Heart left ventricle (tissue), 16 donors: ENCODE data around the gene PSMD7. TPM values are rescaled to one million over a fixed set of nuclear protein-coding genes. Genes with fewer than 3 reads are reported as not detected.

ENCODE experiments used
- ATAC-seq, 4 donors: fragments of 200-7000 bp; cut with Tn5 transposase; one replicate each; pipeline ENCODE4 v1.9.1; 2020 to 2022; ENCODE audit warnings: moderate library complexity in 4 of 4, mild to moderate bottlenecking in 3 of 4, moderate number of reproducible peaks in 1 of 4
- DNase-seq, 5 donors: peaks; one replicate each; pipeline ENCODE4 v3.0.0-alpha.2; 2020
- H3K27ac ChIP-seq, 12 donors: fragments of 200-600 bp; sonication (generic) in 4 of 12; one replicate each; pipeline versions ENCODE4 v1.5.0 to v1.8.0; 2016 to 2022; ENCODE audit warnings: mild to moderate bottlenecking in 2 of 12
- H3K27me3 ChIP-seq, 9 donors: fragments of 200-600 bp; sonication (generic) in 2 of 9; one replicate each; pipeline versions ENCODE4 v1.5.1 to v1.8.0; 2016 to 2022; ENCODE audit warnings: mild to moderate bottlenecking in 3 of 9
- H3K36me3 ChIP-seq, 9 donors: fragments of 200-600 bp; sonication (generic) in 2 of 9; one replicate each; pipeline versions ENCODE4 v1.5.0 to v1.8.0; 2018 to 2022; ENCODE audit warnings: mild to moderate bottlenecking in 2 of 9
- H3K4me1 ChIP-seq, 12 donors: fragments of 200-600 bp; sonication (generic) in 4 of 12; one replicate each; pipeline versions ENCODE4 v1.5.0 to v1.8.0; 2016 to 2022; ENCODE audit warnings: mild to moderate bottlenecking in 3 of 12
- H3K4me3 ChIP-seq, 12 donors: fragments of 200-600 bp; sonication (generic) in 4 of 12; one replicate each; pipeline versions ENCODE4 v1.5.0 to v1.8.0; 2017 to 2022; ENCODE audit warnings: mild to moderate bottlenecking in 9 of 12, moderate library complexity in 4 of 12
- H3K9me3 ChIP-seq, 12 donors: fragments of 200-600 bp; sonication (generic) in 4 of 12; one replicate each; pipeline versions ENCODE4 v1.5.0 to v1.8.0; 2016 to 2022; ENCODE audit warnings: mild to moderate bottlenecking in 1 of 12
- POLR2A ChIP-seq, 2 donors: fragments of 450-650 bp; IDR thresholded peaks; one replicate each; pipeline ENCODE4 v1.6.1; 2017; ENCODE audit warnings: antibody characterized with exemption in 2 of 2, mild to moderate bottlenecking in 2 of 2, moderate library complexity in 2 of 2
- WGBS, 4 donors: extraction: QIAGEN DNeasy Blood & Tissue Kit in 2 of 4; methylation state at CpG; one replicate each; pipeline versions ENCODE4 v1.1.5 to v1.1.7; 2013 to 2018; 5-methylcytosine and 5-hydroxymethylcytosine counted together
- intact Hi-C, 10 donors: fragments of 100-400 bp; cut with DNase I; formaldehyde crosslinking; loops; one replicate each; pipeline versions ENCODE4 v1.11.1 to v1.14.2; 2022
- polyA plus RNA-seq, 2 donors: library from polyadenylated mRNA; stranded (reverse); fragments of 200-250 nt; gene quantifications; one replicate each; pipeline ENCODE4 v1.2.3, GENCODE V29; 2013
- total RNA-seq, 9 donors: library from RNA; depleted of rRNA in 2 of 9; stranded (reverse); fragments of >200 nt in 2 of 9; fragmentation: NEBNext Ultra II Directional in 3 of 9; extraction: Animal tissue kit (Norgen Biotek cat#: 25700) in 3 of 9; gene quantifications; one replicate each; pipeline versions ENCODE4 v1.1.0 to v1.2.4, GENCODE V29; 2016 to 2023
- TF ChIP-seq, protein P1 (sequence below), 12 donors: fragments of 200-600 bp; sonication (generic) in 4 of 12; IDR thresholded peaks; one replicate each; pipeline versions ENCODE4 v1.5.0 to v1.8.0; 2018 to 2022; ENCODE audit warnings: antibody characterized with exemption in 12 of 12, mild to moderate bottlenecking in 5 of 12
- donor health status: ischemic (EF 13 %, LVEDD 7.1; RV severe dilation, severe dysfunction).
- donor health status: healthy with polysubstance abuse.
- donor health status: DM: no; HTN: yes; CAD: no.
- donor health status: DM: no; HTN: no; CAD: no.
- donor health status: ischemic (EF 25% LVEDD 6.9; RV normal size, moderate dysfunction).
- donor health status: ischemic (EF 25% LVEDD 5.7; RV mildly dilated, moderate dysfunction).
- donor health status: healthy.
- donor health status: DM: yes; HTN: yes; CAD: no.
- donor health status: ischemic (EF 35%, LVEDD 5.7; RV mildly dilated, moderate dysfunction).
- donor health status: nonischemic (EF 11% LVEDD 7.7; RV severe dilation, severe dysfunction).
- donor health status: DM: yes; HTN: yes; CAD: no.
- donor health status: PGD.
- donor health status: ischemic (EF 29% LVEDD 5.4; RV normal size, mild dysfunction).
- donor health status: nonischemic (EF 23%, LVEDD 6.1; RV moderate dilation, normal function).

Gene PSMD7
- total and polyA plus RNA-seq, 11 donors = 74.1 to 226 (median 131) TPM

DNA sequence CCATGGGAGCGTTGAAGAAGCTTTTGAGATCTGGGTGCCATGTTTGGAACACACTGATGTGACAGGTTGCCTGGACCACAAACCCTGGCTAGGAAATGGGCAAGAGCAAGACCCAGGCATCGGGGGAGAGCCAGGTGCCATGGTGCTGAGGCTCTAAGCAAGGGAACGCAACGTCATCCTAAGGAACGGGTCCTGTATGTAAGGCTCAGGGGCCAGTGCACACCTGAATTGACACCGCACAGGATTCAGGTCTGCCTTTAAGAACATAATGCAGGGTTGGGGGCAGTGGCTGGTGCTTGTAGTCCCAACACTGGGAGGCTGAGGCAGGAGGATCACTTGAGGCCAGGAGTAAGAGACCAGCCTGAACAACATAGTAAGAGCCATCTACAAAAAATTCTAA is 10.8 kb downstream of the PSMD7 start:
- DNase-seq (no peak), ATAC-seq (peak in 2 of 4 donors; percentile 9 to 12)
- Histone ChIP-seq H3K4me1 (peaks cover 0 to 18% (median 9%) of the 10 kb centered on the region in 12 donors), H3K27me3 (no peaks in the 10 kb centered on the region), H3K36me3 (peaks cover 8 to 61% (median 52%) of the 10 kb centered on the region in 9 donors), H3K4me3 (no peak overlapping the region), H3K27ac (no peak overlapping the region), H3K9me3 (no peaks in the 10 kb centered on the region)
- TF ChIP-seq, protein P1, sequence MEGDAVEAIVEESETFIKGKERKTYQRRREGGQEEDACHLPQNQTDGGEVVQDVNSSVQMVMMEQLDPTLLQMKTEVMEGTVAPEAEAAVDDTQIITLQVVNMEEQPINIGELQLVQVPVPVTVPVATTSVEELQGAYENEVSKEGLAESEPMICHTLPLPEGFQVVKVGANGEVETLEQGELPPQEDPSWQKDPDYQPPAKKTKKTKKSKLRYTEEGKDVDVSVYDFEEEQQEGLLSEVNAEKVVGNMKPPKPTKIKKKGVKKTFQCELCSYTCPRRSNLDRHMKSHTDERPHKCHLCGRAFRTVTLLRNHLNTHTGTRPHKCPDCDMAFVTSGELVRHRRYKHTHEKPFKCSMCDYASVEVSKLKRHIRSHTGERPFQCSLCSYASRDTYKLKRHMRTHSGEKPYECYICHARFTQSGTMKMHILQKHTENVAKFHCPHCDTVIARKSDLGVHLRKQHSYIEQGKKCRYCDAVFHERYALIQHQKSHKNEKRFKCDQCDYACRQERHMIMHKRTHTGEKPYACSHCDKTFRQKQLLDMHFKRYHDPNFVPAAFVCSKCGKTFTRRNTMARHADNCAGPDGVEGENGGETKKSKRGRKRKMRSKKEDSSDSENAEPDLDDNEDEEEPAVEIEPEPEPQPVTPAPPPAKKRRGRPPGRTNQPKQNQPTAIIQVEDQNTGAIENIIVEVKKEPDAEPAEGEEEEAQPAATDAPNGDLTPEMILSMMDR (IDR thresholded peaks at IDR 0.05) = no peak
- TF ChIP-seq POLR2A (IDR thresholded peaks at IDR 0.05) = no peak
- intact Hi-C loops = loop anchor here in 2 of 10 donors (5.0 to 10.0 kb wide), 2 partner anchors 125 to 317 kb away; no protein-coding TSS in a partner anchor
- 94 to 96% (median 95%) methylated on average over 6 of the region's 6 CpGs for WGBS, 4 donors

DNA sequence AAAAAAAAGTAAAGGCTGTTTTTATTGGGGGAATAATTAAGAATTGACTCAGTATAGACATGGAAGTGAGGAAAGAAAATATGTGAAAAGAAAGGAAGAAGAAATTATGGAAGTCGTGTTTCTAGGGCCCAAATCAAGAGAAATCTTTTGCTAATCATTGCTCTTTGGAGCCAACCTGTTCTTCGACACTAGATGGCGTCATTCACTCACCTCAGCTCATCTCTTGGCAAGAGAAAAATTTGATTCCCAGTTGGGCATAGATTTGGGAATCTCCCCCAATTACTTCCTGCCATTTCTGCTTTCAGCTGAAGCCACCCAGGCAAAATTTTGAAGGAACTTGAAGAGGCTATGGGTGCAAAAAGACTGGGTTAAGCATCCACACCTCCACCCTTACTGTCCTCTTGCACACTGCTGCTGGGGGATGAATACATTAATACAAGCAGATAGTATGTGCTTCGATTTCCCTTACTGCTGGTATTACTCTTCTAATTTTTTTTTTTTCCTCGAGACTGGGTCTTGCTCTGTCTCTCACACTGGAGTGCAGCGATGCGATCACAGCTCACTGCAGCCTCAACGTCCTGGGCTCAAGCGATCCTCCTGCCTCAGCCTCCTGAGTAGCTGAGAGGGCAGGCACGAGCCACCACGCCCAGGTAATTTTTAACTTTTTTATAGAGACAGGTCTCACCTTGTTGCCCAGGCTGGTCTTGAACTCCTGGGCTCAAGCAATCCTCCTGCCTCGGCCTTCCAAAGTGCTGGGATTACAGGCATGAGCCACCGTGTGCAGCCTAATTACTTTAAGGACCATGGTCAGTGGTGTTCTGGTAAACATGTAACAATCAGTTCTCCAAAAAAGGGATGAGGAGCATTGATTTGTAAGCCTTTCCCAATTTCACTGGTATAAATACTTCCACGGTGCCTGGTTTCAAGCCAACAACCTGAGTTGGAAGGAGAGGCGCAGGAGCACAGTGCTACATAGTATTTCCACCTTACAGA is 13.5 kb downstream of the PSMD7 start:
- peak in 2 of 4 donors; percentile 43 to 44 for ATAC-seq
- DNase-seq = no peak
- H3K4me1 ChIP-seq = peaks cover 0 to 18% (median 9%) of the 10 kb centered on the region in 12 donors
- H3K27me3 ChIP-seq = no peaks in the 10 kb centered on the region
- no peak overlapping the region for H3K4me3 ChIP-seq
- TF ChIP-seq, protein P1 (IDR thresholded peaks at IDR 0.05) = peak; percentile 51 to 83 (median 70)
- no peak for TF ChIP-seq POLR2A (IDR thresholded peaks at IDR 0.05)
- WGBS, 4 donors = 67 to 73% (median 70%) methylated on average over 15 of the region's 15 CpGs
- intact Hi-C loops = loop anchor here in 5 of 10 donors (2.0 to 10.0 kb wide), 5 partner anchors 17 to 315 kb away; no protein-coding TSS in a partner anchor
- H3K9me3 ChIP-seq = no peaks in the 10 kb centered on the region
- H3K36me3 ChIP-seq = peaks cover 6 to 41% (median 29%) of the 10 kb centered on the region in 9 donors
- H3K27ac ChIP-seq = no peak overlapping the region

DNA sequence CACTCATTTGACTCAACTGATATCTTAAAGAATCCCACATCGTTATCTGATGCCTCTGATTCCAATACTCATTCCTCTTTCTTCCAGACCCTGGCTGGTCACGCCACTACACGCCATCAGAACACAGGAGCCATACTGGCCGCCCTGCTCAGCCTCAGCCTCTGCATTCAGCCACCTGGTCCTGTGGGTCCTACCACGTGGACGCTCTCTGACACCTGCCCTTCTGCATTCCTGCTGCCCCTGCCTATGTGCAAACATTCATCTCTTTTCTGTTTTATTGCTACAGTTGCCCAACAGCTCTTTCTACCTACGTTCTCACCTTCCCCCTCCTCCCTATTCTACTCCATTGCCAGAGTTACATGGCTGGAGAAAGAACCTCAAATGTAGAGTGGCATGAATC is 18.4 kb downstream of the PSMD7 start:
- no peak for ATAC-seq
- WGBS, 4 donors = 93 to 97% (median 95%) methylated on average over 7 of the region's 7 CpGs
- intact Hi-C loops = loop anchor here in 2 of 10 donors (5.0 to 10.0 kb wide), 2 partner anchors 117 to 120 kb away; no protein-coding TSS in a partner anchor

More for the DNA sequence above, 18.4 kb downstream of the PSMD7 start:
- no peaks in the 10 kb centered on the region for H3K9me3 ChIP-seq
- H3K4me1 ChIP-seq = peaks cover 0 to 2% (median 0%) of the 10 kb centered on the region in 12 donors
- no peaks in the 10 kb centered on the region for H3K27me3 ChIP-seq
- no peak for DNase-seq
- peaks cover 0 to 7% (median 0%) of the 10 kb centered on the region in 9 donors for H3K36me3 ChIP-seq
- no peak overlapping the region for H3K27ac ChIP-seq
- TF ChIP-seq POLR2A (IDR thresholded peaks at IDR 0.05) = no peak
- TF ChIP-seq, protein P1 (IDR thresholded peaks at IDR 0.05) = no peak
- H3K4me3 ChIP-seq = no peak overlapping the region
